H1 (cell line): ENCODE measurements around the gene IFT81. TPM values are rescaled to one million over a fixed set of nuclear protein-coding genes. Genes with fewer than 3 reads are reported as not detected.

Experiments used
- POLR2A ChIP-seq, 2 experiments: IDR thresholded peaks; 1 replicate in 1 of 2; 2 replicates in 1 of 2; pipeline ENCODE4 v1.6.1; 2011; ENCODE audit warnings: low read depth in 2 of 2, low read length in 2 of 2, mild to moderate bottlenecking in 2 of 2; ENCODE audit errors: control extremely low read depth in 1 of 2
- SIN3A ChIP-seq, 2 experiments: IDR thresholded peaks in 1 of 2; conservative IDR thresholded peaks in 1 of 2; 2 replicates each; pipeline ENCODE4 v1.6.1; 2011 to 2012; ENCODE audit warnings: low read length in 2 of 2, improper control_type of control experiment in 1 of 2, low read depth in 1 of 2, mild to moderate bottlenecking in 1 of 2
- SUZ12 ChIP-seq: fragments of 200-600 bp; sonication (generic); IDR thresholded peaks from 2 replicates; pipeline ENCODE4 v1.6.1; 2012; ENCODE audit warnings: mild to moderate bottlenecking, inconsistent platforms, low read length, moderate library complexity, mixed read lengths
- polyA plus RNA-seq, 7 experiments: library from polyadenylated mRNA; depleted of rRNA in 3 of 7; stranded (reverse) in 5 of 7; unstranded in 2 of 7; fragments of >200 nt in 5 of 7; fragments of 200-250 nt in 2 of 7; gene quantifications; 1 replicate in 5 of 7; 2 replicates in 1 of 7; 4 replicates in 1 of 7; pipeline versions ENCODE4 v1.2.1 to v1.2.3, GENCODE V29; 2011 to 2013; ENCODE audit warnings: missing spikeins in 2 of 7, mixed read lengths in 2 of 7
- total RNA-seq: library from RNA; stranded (reverse); fragmentation: NEBNext Ultra II Directional; extraction: Animal tissue kit (Norgen Biotek cat#: 25700); gene quantifications from 2 replicates; pipeline ENCODE4 v1.2.1, GENCODE V29; 2021

Gene IFT81
- total and polyA plus RNA-seq, 2 of the 8 experiments (the other 6 are each of a cell fraction or from before 2014, with no cell fraction given): 4.1 to 14.5 TPM

DNA sequence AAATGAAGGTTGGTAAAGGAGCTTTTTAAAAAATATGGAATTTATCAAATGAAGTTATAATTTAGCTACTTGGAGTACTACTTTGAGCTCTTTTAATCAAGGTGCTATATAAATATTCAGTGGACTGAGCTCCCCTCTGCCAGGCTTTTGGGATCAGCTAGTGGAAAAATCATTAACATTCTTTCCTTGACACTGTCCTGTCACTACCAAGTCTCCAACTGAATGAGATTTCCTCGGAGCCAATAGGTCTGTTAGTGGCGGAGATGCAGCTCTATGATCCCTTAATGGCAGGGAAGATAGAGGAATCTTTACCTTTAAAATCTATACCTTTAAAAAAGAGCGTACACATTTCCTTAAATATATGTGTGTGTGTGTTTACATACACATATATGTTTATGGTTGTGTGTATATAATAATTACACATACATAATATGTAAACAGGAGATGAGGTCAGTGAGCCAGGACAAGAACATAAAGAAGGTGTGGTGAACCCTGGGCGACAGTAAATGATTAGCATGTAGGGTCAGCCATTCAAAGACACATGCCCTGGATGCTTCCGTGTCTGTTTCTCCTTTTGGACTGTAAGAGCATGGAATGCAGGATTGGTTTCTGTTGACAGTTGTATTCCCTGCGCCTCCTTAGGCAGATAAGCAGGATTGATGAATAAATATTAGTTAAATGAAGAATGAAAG, 109.2 kb downstream of the IFT81 start (continued):
- no peak for TF ChIP-seq SIN3A (conservative IDR thresholded peaks at IDR 0.05 in 1 of 2, IDR thresholded peaks at IDR 0.05 in 1 of 2; ENCODE audit: low read depth in 1 of 2, low read length in 2 of 2)
- TF ChIP-seq SUZ12: no peak
- no peak for TF ChIP-seq POLR2A (IDR thresholded peaks at IDR 0.05; ENCODE audit: control extremely low read depth in 1 of 2, low read depth in 2 of 2, low read length in 2 of 2)
